Measurements from ENCODE around the gene TMBIM4. TPM values are rescaled to one million over a fixed set of nuclear protein-coding genes. Genes with fewer than 3 reads are reported as not detected.

The TMBIM4 gene
- total and polyA plus RNA-seq, 4 donors = 124 to 236 (median 169) TPM

GRCh38 chr12:66164349-66164821, 5.4 kb downstream of the TMBIM4 start:
- no peak for TF ChIP-seq CTCF (IDR thresholded peaks at IDR 0.05; ENCODE audit: control extremely low read depth, extremely low read depth)
- H3K4me3 ChIP-seq = no peak overlapping the region
- H3K4me1 ChIP-seq (ENCODE audit: control insufficient read depth in 5 of 5, insufficient read depth in 5 of 5, low read length in 5 of 5) = peaks cover 4 to 40% (median 15%) of the 10 kb centered on the region in 5 donors
- peaks cover 0 to 2% (median 0%) of the 10 kb centered on the region in 4 donors for H3K9me3 ChIP-seq (ENCODE audit: control insufficient read depth in 4 of 4, insufficient read depth in 3 of 4, low read length in 3 of 4)
- no peak overlapping the region for H3K27ac ChIP-seq (ENCODE audit: low read depth in 1 of 2, low read length in 1 of 2)
- H3K27me3 ChIP-seq (ENCODE audit: control insufficient read depth in 3 of 3, insufficient read depth in 3 of 3, low read length in 2 of 3) = no peaks in the 10 kb centered on the region
- ATAC-seq (ENCODE audit: insufficient read depth, low FRiP score) (no peak), DNase-seq (no peak)
- WGBS, 2 donors = 85 to 87% methylated on average over 3 of the region's 3 CpGs
- no peak overlapping the region for H3K9ac ChIP-seq (ENCODE audit: insufficient read depth in 1 of 2, low read length in 2 of 2)
- peaks cover 3 to 14% (median 6%) of the 10 kb centered on the region in 4 donors for H3K36me3 ChIP-seq (ENCODE audit: control insufficient read depth in 4 of 4, insufficient read depth in 4 of 4, low read length in 4 of 4)

- peaks cover 4 to 36% (median 13%) of the 10 kb centered on the region in 5 donors for H3K4me1 ChIP-seq (ENCODE audit: control insufficient read depth in 5 of 5, insufficient read depth in 5 of 5, low read length in 5 of 5)
- WGBS, 2 donors = 52 to 70% methylated on average over 4 of the region's 4 CpGs
- ATAC-seq (ENCODE audit: insufficient read depth, low FRiP score) = no peak
Measured at GRCh38 chr12:66163289-66163688, 6.5 kb downstream of the TMBIM4 start.

GRCh38 chr12:66162701-66163100, 7.1 kb downstream of the TMBIM4 start:
- H3K9me3 ChIP-seq (ENCODE audit: control insufficient read depth in 4 of 4, insufficient read depth in 3 of 4, low read length in 3 of 4) = peaks cover 0 to 2% (median 0%) of the 10 kb centered on the region in 4 donors
- 85 to 86% methylated on average over 2 of the region's 2 CpGs for WGBS, 2 donors
- no peaks in the 10 kb centered on the region for H3K27me3 ChIP-seq (ENCODE audit: control insufficient read depth in 3 of 3, insufficient read depth in 3 of 3, low read length in 2 of 3)
- ATAC-seq (ENCODE audit: insufficient read depth, low FRiP score) = no peak
- H3K4me3 ChIP-seq = no peak overlapping the region
- H3K36me3 ChIP-seq (ENCODE audit: control insufficient read depth in 4 of 4, insufficient read depth in 4 of 4, low read length in 4 of 4) = peaks cover 3 to 19% (median 9%) of the 10 kb centered on the region in 4 donors
- DNase-seq = peak in 2 of 3 donors; percentile 77 to 78
- peaks cover 2 to 31% (median 13%) of the 10 kb centered on the region in 5 donors for H3K4me1 ChIP-seq (ENCODE audit: control insufficient read depth in 5 of 5, insufficient read depth in 5 of 5, low read length in 5 of 5)
- no peak overlapping the region for H3K27ac ChIP-seq (ENCODE audit: low read depth in 1 of 2, low read length in 1 of 2)
- H3K9ac ChIP-seq (ENCODE audit: insufficient read depth in 1 of 2, low read length in 2 of 2) = peak overlapping the region in 1 of 2 donors; percentile 52
- TF ChIP-seq CTCF (IDR thresholded peaks at IDR 0.05; ENCODE audit: control extremely low read depth, extremely low read depth) = no peak

More at GRCh38 chr12:66163289-66163688, 6.5 kb downstream of the TMBIM4 start:
- TF ChIP-seq CTCF (IDR thresholded peaks at IDR 0.05; ENCODE audit: control extremely low read depth, extremely low read depth) = no peak
- H3K36me3 ChIP-seq (ENCODE audit: control insufficient read depth in 4 of 4, insufficient read depth in 4 of 4, low read length in 4 of 4) = peaks cover 3 to 19% (median 11%) of the 10 kb centered on the region in 4 donors
- H3K27ac ChIP-seq (ENCODE audit: low read depth in 1 of 2, low read length in 1 of 2) = no peak overlapping the region
- DNase-seq = no peak
- H3K9ac ChIP-seq (ENCODE audit: insufficient read depth in 1 of 2, low read length in 2 of 2) = no peak overlapping the region
- peaks cover 0 to 2% (median 0%) of the 10 kb centered on the region in 4 donors for H3K9me3 ChIP-seq (ENCODE audit: control insufficient read depth in 4 of 4, insufficient read depth in 3 of 4, low read length in 3 of 4)
- no peaks in the 10 kb centered on the region for H3K27me3 ChIP-seq (ENCODE audit: control insufficient read depth in 3 of 3, insufficient read depth in 3 of 3, low read length in 2 of 3)
- H3K4me3 ChIP-seq = no peak overlapping the region

- Histone ChIP-seq H3K27ac (ENCODE audit: low read depth in 1 of 2, low read length in 1 of 2) (no peak overlapping the region), H3K27me3 (ENCODE audit: control insufficient read depth in 3 of 3, insufficient read depth in 3 of 3, low read length in 2 of 3) (no peaks in the 10 kb centered on the region), H3K9ac (ENCODE audit: insufficient read depth in 1 of 2, low read length in 2 of 2) (no peak overlapping the region), H3K4me1 (ENCODE audit: control insufficient read depth in 5 of 5, insufficient read depth in 5 of 5, low read length in 5 of 5) (peaks cover 4 to 33% (median 13%) of the 10 kb centered on the region in 5 donors), H3K4me3 (no peak overlapping the region), H3K9me3 (ENCODE audit: control insufficient read depth in 4 of 4, insufficient read depth in 3 of 4, low read length in 3 of 4) (peaks cover 0 to 2% (median 0%) of the 10 kb centered on the region in 4 donors), H3K36me3 (ENCODE audit: control insufficient read depth in 4 of 4, insufficient read depth in 4 of 4, low read length in 4 of 4) (peaks cover 3 to 15% (median 9%) of the 10 kb centered on the region in 4 donors)
- DNase-seq (no peak), ATAC-seq (ENCODE audit: insufficient read depth, low FRiP score) (no peak)
- TF ChIP-seq CTCF (IDR thresholded peaks at IDR 0.05; ENCODE audit: control extremely low read depth, extremely low read depth) = no peak
- WGBS, 2 donors = 96 to 98% methylated on average over 28 of the region's 28 CpGs
Measured at GRCh38 chr12:66160704-66161103, 9.1 kb downstream of the TMBIM4 start.

Data from lung (tissue), 12 donors.